SK-N-MC (cell line): ENCODE results near the gene S100A2.

Experiments used
- EZH2 ChIP-seq: fragments of 200-600 bp; sonication (generic); IDR thresholded peaks from one replicate; pipeline ENCODE4 v1.6.1; 2017; ENCODE audit warnings: antibody characterized with exemption
- POLR2AphosphoS5 ChIP-seq: IDR thresholded peaks from 2 replicates; pipeline ENCODE4 v1.6.1; 2012; ENCODE audit warnings: mild to moderate bottlenecking, low read depth, low read length, borderline replicate concordance

GRCh38 chr1:153583976-153584375 lies 18.3 kb upstream of the S100A2 start:
- TF ChIP-seq EZH2 = no peak
- TF ChIP-seq POLR2AphosphoS5 = no peak
